Activated naive CD4-positive, alpha-beta T cell treated with anti-CD3 and anti-CD28 coated beads for 36 hours (primary cell): ENCODE measurements around the gene PTPRN2. TPM values are rescaled to one million over a fixed set of nuclear protein-coding genes. Genes with fewer than 3 reads are reported as not detected.

Experiments used
- CTCF ChIA-PET: fragments of 350-600 bp; sonication (Branson Sonifier 250); formaldehyde crosslinking; loops from one replicate; lab custom pipeline; 2021; ENCODE audit warnings: antibody characterized with exemption; lab: Charles Lee
- DNase-seq: peaks from one replicate; pipeline ENCODE4 v3.0.0-alpha.2; 2020
- H3K27ac Mint-ChIP-seq: one replicate; pipeline ENCODE4 v1.8.0; 2021; ENCODE audit warnings: mild to moderate bottlenecking, mixed read lengths
- H3K27me3 Mint-ChIP-seq: one replicate; pipeline ENCODE4 v1.8.0; 2021; ENCODE audit warnings: low read depth, mixed read lengths
- H3K36me3 Mint-ChIP-seq: one replicate; pipeline ENCODE4 v1.8.0; 2021; ENCODE audit warnings: low read depth, mixed read lengths
- H3K4me1 Mint-ChIP-seq: one replicate; pipeline ENCODE4 v1.8.0; 2021; ENCODE audit warnings: low read depth, mixed read lengths
- H3K4me3 Mint-ChIP-seq: one replicate; pipeline ENCODE4 v1.8.0; 2021; ENCODE audit warnings: mild to moderate bottlenecking, moderate library complexity, mixed read lengths
- H3K9me3 Mint-ChIP-seq: one replicate; pipeline ENCODE4 v1.8.0; 2021; ENCODE audit warnings: mixed read lengths
- intact Hi-C: fragments of 100-400 bp; cut with micrococcal nuclease; formaldehyde crosslinking; loops from one replicate; pipeline ENCODE4 v1.15.1; 2023
- total RNA-seq, 2 experiments: library from RNA; stranded (reverse); gene quantifications; one replicate each; pipeline ENCODE4 v1.2.3, GENCODE V29; 2021

The PTPRN2 gene
- total RNA-seq, 2 experiments from 2014 or later: 0.54 to 0.62 TPM

- Mint-ChIP-seq H3K36me3 (no peaks in the 10 kb centered on the region), H3K27ac (no peak overlapping the region)
- no peak for DNase-seq
These were observed 297.7 kb downstream of the PTPRN2 start for GRCh38 chr7:158289761-158290523.

GRCh38 chr7:158289231-158289630 lies 298.4 kb downstream of the PTPRN2 start:
- Mint-ChIP-seq H3K4me1 (no peaks in the 10 kb centered on the region), H3K27me3 (no peaks in the 10 kb centered on the region), H3K9me3 (peaks cover 28% of the 10 kb centered on the region), H3K36me3 (no peaks in the 10 kb centered on the region), H3K27ac (no peak overlapping the region), H3K4me3 (no peak overlapping the region)
- intact Hi-C loops: no loop called here
- CTCF ChIA-PET: no interaction called here
- DNase-seq: no peak

More at GRCh38 chr7:158289761-158290523, 297.7 kb downstream of the PTPRN2 start:
- Mint-ChIP-seq H3K9me3 (peaks cover 28% of the 10 kb centered on the region), H3K4me3 (no peak overlapping the region), H3K27me3 (no peaks in the 10 kb centered on the region), H3K4me1 (no peaks in the 10 kb centered on the region)
- intact Hi-C loops: no loop called here
- CTCF ChIA-PET: no interaction called here

GRCh38 chr7:158286210-158286609 lies 301.4 kb downstream of the PTPRN2 start:
- H3K27me3 Mint-ChIP-seq: no peaks in the 10 kb centered on the region
- intact Hi-C loops: no loop called here
- H3K36me3 Mint-ChIP-seq: no peaks in the 10 kb centered on the region
- peaks cover 28% of the 10 kb centered on the region for H3K9me3 Mint-ChIP-seq
- DNase-seq: no peak
- CTCF ChIA-PET: no interaction called here
- no peak overlapping the region for H3K27ac Mint-ChIP-seq
- no peak overlapping the region for H3K4me3 Mint-ChIP-seq
- H3K4me1 Mint-ChIP-seq: no peaks in the 10 kb centered on the region

GRCh38 chr7:158285383-158285770 lies 302.2 kb downstream of the PTPRN2 start:
- no peaks in the 10 kb centered on the region for H3K4me1 Mint-ChIP-seq
- no peak overlapping the region for H3K4me3 Mint-ChIP-seq
- H3K27me3 Mint-ChIP-seq: no peaks in the 10 kb centered on the region
- CTCF ChIA-PET: no interaction called here
- intact Hi-C loops: no loop called here
- no peak overlapping the region for H3K27ac Mint-ChIP-seq
- H3K9me3 Mint-ChIP-seq: peaks cover 25% of the 10 kb centered on the region
- H3K36me3 Mint-ChIP-seq: no peaks in the 10 kb centered on the region
- no peak for DNase-seq

- CTCF ChIA-PET: no interaction called here
- no peaks in the 10 kb centered on the region for H3K4me1 Mint-ChIP-seq
- peaks cover 23% of the 10 kb centered on the region for H3K9me3 Mint-ChIP-seq
These were observed 302.8 kb downstream of the PTPRN2 start for GRCh38 chr7:158284617-158285382.

GRCh38 chr7:158284121-158284520 lies 303.5 kb downstream of the PTPRN2 start:
- Mint-ChIP-seq H3K36me3 (no peaks in the 10 kb centered on the region), H3K27ac (no peak overlapping the region), H3K4me1 (no peaks in the 10 kb centered on the region), H3K4me3 (no peak overlapping the region), H3K9me3 (peaks cover 18% of the 10 kb centered on the region), H3K27me3 (no peaks in the 10 kb centered on the region)
- no peak for DNase-seq
- intact Hi-C loops: no loop called here
- CTCF ChIA-PET: no interaction called here

More at GRCh38 chr7:158284617-158285382, 302.8 kb downstream of the PTPRN2 start:
- no peak overlapping the region for H3K4me3 Mint-ChIP-seq
- H3K36me3 Mint-ChIP-seq: no peaks in the 10 kb centered on the region
- H3K27me3 Mint-ChIP-seq: no peaks in the 10 kb centered on the region
- H3K27ac Mint-ChIP-seq: no peak overlapping the region
- no peak for DNase-seq
- intact Hi-C loops: no loop called here

- no peak for DNase-seq
- no peaks in the 10 kb centered on the region for H3K36me3 Mint-ChIP-seq
- no peak overlapping the region for H3K27ac Mint-ChIP-seq
- no peaks in the 10 kb centered on the region for H3K27me3 Mint-ChIP-seq
- peaks cover 12% of the 10 kb centered on the region for H3K9me3 Mint-ChIP-seq
- intact Hi-C loops: no loop called here
- H3K4me3 Mint-ChIP-seq: no peak overlapping the region
- no peaks in the 10 kb centered on the region for H3K4me1 Mint-ChIP-seq
- CTCF ChIA-PET: no interaction called here
These were observed 304.3 kb downstream of the PTPRN2 start for GRCh38 chr7:158283016-158283974.

- Mint-ChIP-seq H3K27me3 (no peaks in the 10 kb centered on the region), H3K27ac (no peak overlapping the region), H3K36me3 (no peaks in the 10 kb centered on the region), H3K9me3 (peaks cover 11% of the 10 kb centered on the region), H3K4me3 (no peak overlapping the region), H3K4me1 (no peaks in the 10 kb centered on the region)
- intact Hi-C loops: no loop called here
- CTCF ChIA-PET: no interaction called here
- no peak for DNase-seq
These were observed 305.1 kb downstream of the PTPRN2 start for GRCh38 chr7:158282461-158283001.

- CTCF ChIA-PET: no interaction called here
- H3K27ac Mint-ChIP-seq: no peak overlapping the region
- DNase-seq: no peak
- no peak overlapping the region for H3K4me3 Mint-ChIP-seq
- no peaks in the 10 kb centered on the region for H3K27me3 Mint-ChIP-seq
- intact Hi-C loops: no loop called here
- no peaks in the 10 kb centered on the region for H3K4me1 Mint-ChIP-seq
- peaks cover 3% of the 10 kb centered on the region for H3K9me3 Mint-ChIP-seq
- no peaks in the 10 kb centered on the region for H3K36me3 Mint-ChIP-seq
These were observed 306.2 kb downstream of the PTPRN2 start for GRCh38 chr7:158281441-158281840.

GRCh38 chr7:158280448-158281144 lies 307.0 kb downstream of the PTPRN2 start:
- DNase-seq: no peak
- CTCF ChIA-PET: no interaction called here

GRCh38 chr7:158279539-158280447 lies 307.8 kb downstream of the PTPRN2 start:
- intact Hi-C loops: no loop called here
- Mint-ChIP-seq H3K4me3 (no peak overlapping the region), H3K9me3 (no peaks in the 10 kb centered on the region), H3K27ac (no peak overlapping the region), H3K4me1 (no peaks in the 10 kb centered on the region), H3K36me3 (no peaks in the 10 kb centered on the region), H3K27me3 (no peaks in the 10 kb centered on the region)
- CTCF ChIA-PET: no interaction called here
- no peak for DNase-seq

More at GRCh38 chr7:158280448-158281144, 307.0 kb downstream of the PTPRN2 start:
- Mint-ChIP-seq H3K9me3 (no peaks in the 10 kb centered on the region), H3K4me1 (no peaks in the 10 kb centered on the region), H3K27me3 (no peaks in the 10 kb centered on the region), H3K36me3 (no peaks in the 10 kb centered on the region), H3K4me3 (no peak overlapping the region), H3K27ac (no peak overlapping the region)
- intact Hi-C loops: no loop called here
